A673 (cell line): ENCODE measurements around the gene CASZ1. TPM values are rescaled to one million over a fixed set of nuclear protein-coding genes. Genes with fewer than 3 reads are reported as not detected.

Experiments
- BruUV-seq: library from RNA; stranded (reverse); fragments of 400-500 nt; replicated peaks from 2 replicates; lab custom pipeline; 2021; lab: Mats Ljungman, UMichigan
- CTCF ChIA-PET: fragments of 300-600 bp; sonication (Branson Sonifier 250); formaldehyde crosslinking; loops from one replicate; lab custom pipeline; 2022; ENCODE audit warnings: antibody characterized with exemption; lab: Charles Lee
- POLR2A ChIA-PET: fragments of 300-600 bp; sonication (Branson Sonifier 250); formaldehyde crosslinking; loops from one replicate; lab custom pipeline; 2022; ENCODE audit warnings: antibody characterized with exemption; ENCODE audit not compliant: low non-redundant PET; lab: Charles Lee
- DNase-seq: peaks from one replicate; pipeline ENCODE4 v3.0.0-alpha.2; 2015; ENCODE audit warnings: low spot score
- H3K27ac ChIP-seq: fragments of 200-600 bp; sonication (generic); 2 replicates; pipeline ENCODE4 v1.5.1; 2016; ENCODE audit warnings: mixed run types, low read depth, mild to moderate bottlenecking, mixed read lengths, antibody characterized with exemption, low read length; ENCODE audit not compliant: poor library complexity, severe bottlenecking
- H3K27me3 ChIP-seq: fragments of 200-600 bp; sonication (generic); replicated peaks from 2 replicates; pipeline ENCODE4 v1.6.1; 2017; ENCODE audit warnings: mixed run types, low read depth, mild to moderate bottlenecking, mixed read lengths, antibody characterized with exemption, low read length; ENCODE audit not compliant: insufficient read depth, poor library complexity
- H3K36me3 ChIP-seq: fragments of 200-600 bp; sonication (generic); 2 replicates; pipeline ENCODE4 v1.6.1; 2016; ENCODE audit warnings: mixed run types, mild to moderate bottlenecking, mixed read lengths, antibody characterized with exemption, low read length; ENCODE audit not compliant: insufficient read depth, poor library complexity, severe bottlenecking
- H3K4me1 ChIP-seq: fragments of 200-600 bp; sonication (generic); 2 replicates; pipeline ENCODE4 v1.6.1; 2017; ENCODE audit warnings: mixed run types, mild to moderate bottlenecking, mixed read lengths, antibody characterized with exemption, low read length; ENCODE audit not compliant: insufficient read depth, poor library complexity, severe bottlenecking
- H3K4me3 ChIP-seq: fragments of 200-600 bp; sonication (generic); 2 replicates; pipeline ENCODE4 v1.5.1; 2016; ENCODE audit warnings: low read depth, mixed run types, mild to moderate bottlenecking, mixed read lengths, low read length; ENCODE audit not compliant: poor library complexity, severe bottlenecking
- H3K9me3 ChIP-seq: fragments of 200-600 bp; sonication (generic); 2 replicates; pipeline ENCODE4 v1.6.1; 2016; ENCODE audit warnings: mixed run types, low read depth, mild to moderate bottlenecking, mixed read lengths, antibody characterized with exemption, low read length; ENCODE audit not compliant: poor library complexity, severe bottlenecking
- EZH2 ChIP-seq: fragments of 200-600 bp; sonication (generic); IDR thresholded peaks from 2 replicates; pipeline ENCODE4 v1.6.1; 2017; ENCODE audit warnings: borderline replicate concordance, low read depth, mild to moderate bottlenecking, mixed read lengths, antibody characterized with exemption, low read length; ENCODE audit not compliant: poor library complexity, severe bottlenecking
- intact Hi-C: fragments of 100-400 bp; cut with micrococcal nuclease; formaldehyde crosslinking; loops from one replicate; pipeline ENCODE4 v1.10.0; 2022; ENCODE audit not compliant: unreplicated experiment
- total RNA-seq: library from RNA; stranded (reverse); gene quantifications from 2 replicates; pipeline ENCODE4 v1.2.3, GENCODE V29; 2021
- TF ChIP-seq, protein P1 (sequence below): fragments of 300-800, 200-600 bp; sonication (generic); conservative IDR thresholded peaks from 2 replicates; pipeline ENCODE4 v1.5.1; 2017; ENCODE audit warnings: low read depth, mild to moderate bottlenecking, antibody characterized with exemption, low read length, moderate library complexity, mixed read lengths

CASZ1 gene
- total RNA-seq, 1 experiment from 2014 or later, result 1.9 TPM

DNA sequence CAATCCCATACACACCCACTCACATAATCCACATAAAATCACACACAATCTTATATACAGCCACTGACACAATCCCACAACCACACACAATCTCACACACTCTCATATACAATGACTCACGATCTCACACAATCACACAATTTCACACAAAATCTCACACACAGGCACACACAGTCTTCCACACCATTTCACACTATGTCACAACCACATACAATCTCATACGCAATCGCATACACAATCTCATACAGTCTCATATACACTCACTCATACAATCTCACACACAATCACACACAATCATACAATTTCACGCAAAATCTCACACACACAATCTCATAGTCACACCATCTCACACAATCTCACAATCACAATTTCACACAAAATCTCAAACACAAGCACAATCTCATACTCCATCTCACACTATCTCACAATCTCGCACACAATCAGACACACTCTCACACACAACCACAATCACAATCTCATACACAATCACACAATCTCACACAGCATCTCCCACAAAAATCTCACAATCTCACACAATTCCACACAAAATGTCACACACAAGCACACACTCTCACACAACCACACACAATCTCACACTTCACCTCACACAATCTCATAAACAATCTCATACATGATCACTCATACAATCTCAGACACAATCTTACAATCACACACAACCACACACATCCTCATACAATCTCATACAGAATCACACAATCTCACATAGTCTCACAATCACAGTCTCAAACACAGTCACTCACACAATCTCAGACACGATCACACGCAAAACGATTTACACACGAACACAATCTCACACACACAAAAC lies 18.5 kb downstream of the CASZ1 start:
- Histone ChIP-seq H3K9me3 (no peaks in the 10 kb centered on the region), H3K27me3 (no peaks in the 10 kb centered on the region), H3K4me1 (peaks cover 8% of the 10 kb centered on the region), H3K4me3 (no peak overlapping the region), H3K36me3 (no peaks in the 10 kb centered on the region), H3K27ac (no peak overlapping the region)
- no peak for DNase-seq
- ChIA-PET CTCF (no interaction called here), POLR2A (no interaction called here)
- no TSS peak for BruUV-seq
- intact Hi-C loops, result no loop called here
- no peak for TF ChIP-seq EZH2
- TF ChIP-seq, protein P1, sequence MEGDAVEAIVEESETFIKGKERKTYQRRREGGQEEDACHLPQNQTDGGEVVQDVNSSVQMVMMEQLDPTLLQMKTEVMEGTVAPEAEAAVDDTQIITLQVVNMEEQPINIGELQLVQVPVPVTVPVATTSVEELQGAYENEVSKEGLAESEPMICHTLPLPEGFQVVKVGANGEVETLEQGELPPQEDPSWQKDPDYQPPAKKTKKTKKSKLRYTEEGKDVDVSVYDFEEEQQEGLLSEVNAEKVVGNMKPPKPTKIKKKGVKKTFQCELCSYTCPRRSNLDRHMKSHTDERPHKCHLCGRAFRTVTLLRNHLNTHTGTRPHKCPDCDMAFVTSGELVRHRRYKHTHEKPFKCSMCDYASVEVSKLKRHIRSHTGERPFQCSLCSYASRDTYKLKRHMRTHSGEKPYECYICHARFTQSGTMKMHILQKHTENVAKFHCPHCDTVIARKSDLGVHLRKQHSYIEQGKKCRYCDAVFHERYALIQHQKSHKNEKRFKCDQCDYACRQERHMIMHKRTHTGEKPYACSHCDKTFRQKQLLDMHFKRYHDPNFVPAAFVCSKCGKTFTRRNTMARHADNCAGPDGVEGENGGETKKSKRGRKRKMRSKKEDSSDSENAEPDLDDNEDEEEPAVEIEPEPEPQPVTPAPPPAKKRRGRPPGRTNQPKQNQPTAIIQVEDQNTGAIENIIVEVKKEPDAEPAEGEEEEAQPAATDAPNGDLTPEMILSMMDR, result no peak

DNA sequence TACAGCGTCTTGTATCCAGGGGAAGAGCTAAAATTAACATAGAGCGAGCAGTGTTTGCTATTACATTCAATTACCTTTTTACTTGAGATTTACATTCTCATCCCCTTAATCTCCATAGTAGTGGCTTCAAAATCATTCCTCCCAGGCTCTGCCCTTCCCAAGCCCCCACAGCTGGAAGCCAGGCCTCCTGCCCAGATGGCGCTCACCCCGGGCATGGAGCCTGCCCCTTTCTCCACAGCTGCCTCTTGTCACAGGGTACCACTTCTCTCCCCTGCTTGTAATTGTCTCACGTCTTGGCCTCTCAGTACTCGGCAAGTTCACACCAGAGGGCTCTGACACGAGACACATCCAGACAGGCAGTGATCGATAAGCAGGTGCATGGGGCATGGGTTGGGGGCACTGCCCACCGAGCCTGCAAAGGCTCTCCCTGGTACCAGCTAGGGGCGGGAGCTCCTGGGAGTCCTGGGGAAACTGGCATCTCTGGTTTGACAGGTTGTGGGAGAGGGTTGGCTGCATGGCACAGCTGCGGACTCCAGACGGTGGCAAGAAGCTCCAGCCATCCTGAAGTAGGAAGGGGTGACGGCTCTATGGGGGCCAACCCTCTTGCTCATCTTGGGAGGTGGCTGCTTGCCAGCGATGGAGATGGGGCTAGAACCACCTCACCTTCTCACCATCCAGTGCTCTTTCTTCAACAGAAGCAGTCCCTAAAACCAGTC lies 20.1 kb downstream of the CASZ1 start:
- DNase-seq, result no peak

DNA sequence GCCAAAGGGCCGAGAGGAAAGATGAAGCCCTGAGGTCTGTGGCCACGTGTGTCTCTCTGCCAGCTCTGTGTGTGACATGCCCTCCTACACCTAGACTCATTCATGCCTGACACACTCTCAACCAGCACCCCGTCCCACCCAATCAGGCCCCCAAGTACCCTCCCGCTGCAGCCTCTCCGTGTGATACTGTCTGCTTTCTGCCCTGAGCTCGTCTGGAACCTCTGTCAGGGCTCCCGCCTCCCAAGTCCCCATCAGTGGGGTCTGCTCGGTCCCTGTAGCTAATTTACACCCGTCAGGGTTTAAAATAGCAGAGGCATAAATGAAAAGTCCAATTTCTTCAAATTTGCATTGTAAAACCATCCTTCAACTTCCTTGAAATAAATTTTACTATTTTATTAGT lies 20.7 kb downstream of the CASZ1 start:
- TF ChIP-seq, protein P1, result no peak
- no peak for TF ChIP-seq EZH2
- no peak for DNase-seq
- CTCF ChIA-PET, result no interaction called here
- Histone ChIP-seq H3K27me3 (no peaks in the 10 kb centered on the region), H3K27ac (no peak overlapping the region), H3K9me3 (no peaks in the 10 kb centered on the region), H3K4me1 (peaks cover 8% of the 10 kb centered on the region), H3K36me3 (no peaks in the 10 kb centered on the region), H3K4me3 (no peak overlapping the region)
- POLR2A ChIA-PET, result no interaction called here
- intact Hi-C loops, result no loop called here
- BruUV-seq, result no TSS peak

More for the DNA sequence above, 20.1 kb downstream of the CASZ1 start:
- H3K9me3 ChIP-seq, result no peaks in the 10 kb centered on the region
- no peaks in the 10 kb centered on the region for H3K27me3 ChIP-seq
- TF ChIP-seq, protein P1, result no peak
- no peak for TF ChIP-seq EZH2
- peaks cover 8% of the 10 kb centered on the region for H3K4me1 ChIP-seq
- H3K36me3 ChIP-seq, result no peaks in the 10 kb centered on the region
- ChIA-PET POLR2A (no interaction called here), CTCF (no interaction called here)
- intact Hi-C loops, result no loop called here
- no TSS peak for BruUV-seq
- no peak overlapping the region for H3K27ac ChIP-seq
- H3K4me3 ChIP-seq, result no peak overlapping the region
